OCI-LY1 (cell line): ENCODE measurements around the gene TTC28.

Experiments
- H2AFZ ChIP-seq: fragments of 200-600 bp; sonication (generic), shearing (Covaris generic); 2 replicates; pipeline ENCODE4 v1.6.0; 2014; ENCODE audit warnings: antibody characterized with exemption, mild to moderate bottlenecking, low read length
- H3F3A ChIP-seq: fragments of 200-600 bp; sonication (generic), shearing (Covaris generic); 2 replicates; pipeline ENCODE4 v1.6.0; 2014; ENCODE audit warnings: mild to moderate bottlenecking, antibody characterized with exemption, low read length, moderate library complexity; ENCODE audit not compliant: insufficient read depth
- H3K27ac ChIP-seq: fragments of 200-600 bp; sonication (generic); 2 replicates; pipeline ENCODE4 v1.5.1; 2014; ENCODE audit warnings: low read length, mixed run types, mild to moderate bottlenecking, low read depth; ENCODE audit not compliant: poor library complexity, severe bottlenecking
- H3K27me3 ChIP-seq: fragments of 200-600 bp; sonication (generic); 2 replicates; pipeline ENCODE4 v1.6.0; 2014; ENCODE audit warnings: antibody characterized with exemption, mild to moderate bottlenecking, low read length, moderate library complexity; ENCODE audit not compliant: insufficient read depth
- H3K36me3 ChIP-seq: fragments of 200-600 bp; sonication (generic); 2 replicates; pipeline ENCODE4 v1.6.1; 2014; ENCODE audit warnings: mild to moderate bottlenecking, antibody characterized with exemption, low read length, moderate library complexity, mixed read lengths; ENCODE audit not compliant: insufficient read depth
- H3K4me1 ChIP-seq: fragments of 200-600 bp; sonication (generic); 2 replicates; pipeline ENCODE4 v1.5.1; 2014; ENCODE audit warnings: mild to moderate bottlenecking, low read length, moderate library complexity; ENCODE audit not compliant: insufficient read depth, severe bottlenecking
- H3K4me2 ChIP-seq: fragments of 200-600 bp; sonication (generic), shearing (Covaris generic); 2 replicates; pipeline ENCODE4 v1.6.1; 2014; ENCODE audit warnings: low read length
- H3K4me3 ChIP-seq: fragments of 200-600 bp; sonication (generic); 2 replicates; pipeline ENCODE4 v1.5.1; 2014; ENCODE audit warnings: low read length, low read depth, mild to moderate bottlenecking, mixed read lengths; ENCODE audit not compliant: poor library complexity, severe bottlenecking
- H3K79me2 ChIP-seq: fragments of 200-600 bp; shearing (Covaris generic); 2 replicates; pipeline ENCODE4 v1.6.1; 2016; ENCODE audit warnings: mixed run types, low read length, mixed read lengths; ENCODE audit not compliant: insufficient read depth
- H3K9ac ChIP-seq: fragments of 200-600 bp; sonication (generic), shearing (Covaris generic); 2 replicates; pipeline ENCODE4 v1.6.1; 2014; ENCODE audit warnings: mild to moderate bottlenecking, low read length, mixed read lengths
- H3K9me2 ChIP-seq: fragments of 200-600 bp; sonication (generic), shearing (Covaris generic); 2 replicates; pipeline ENCODE4 v1.6.1; 2014; ENCODE audit warnings: low read depth, mild to moderate bottlenecking, low read length, mixed read lengths
- H3K9me3 ChIP-seq: fragments of 200-600 bp; shearing (Covaris generic); 2 replicates; pipeline ENCODE4 v1.6.1; 2014; ENCODE audit warnings: low read length, mixed read lengths
- H4K20me1 ChIP-seq: fragments of 200-600 bp; sonication (generic), shearing (Covaris generic); 2 replicates; pipeline ENCODE4 v1.6.0; 2016; ENCODE audit warnings: mild to moderate bottlenecking, low read length; ENCODE audit not compliant: insufficient read depth
- EZH2 ChIP-seq: fragments of 200-600 bp; sonication (generic), shearing (Covaris generic); IDR thresholded peaks from 2 replicates; pipeline ENCODE4 v1.8.0; 2017; ENCODE audit warnings: borderline replicate concordance, mixed run types, mild to moderate bottlenecking, antibody characterized with exemption, low read length, moderate library complexity, mixed read lengths
- TF ChIP-seq, protein P1 (sequence below): fragments of 200-600 bp; sonication (generic), shearing (Covaris generic); IDR thresholded peaks from 2 replicates; pipeline ENCODE4 v1.5.1; 2017; ENCODE audit warnings: mild to moderate bottlenecking, antibody characterized with exemption, low read length, moderate library complexity, mixed read lengths

TTC28 gene

DNA sequence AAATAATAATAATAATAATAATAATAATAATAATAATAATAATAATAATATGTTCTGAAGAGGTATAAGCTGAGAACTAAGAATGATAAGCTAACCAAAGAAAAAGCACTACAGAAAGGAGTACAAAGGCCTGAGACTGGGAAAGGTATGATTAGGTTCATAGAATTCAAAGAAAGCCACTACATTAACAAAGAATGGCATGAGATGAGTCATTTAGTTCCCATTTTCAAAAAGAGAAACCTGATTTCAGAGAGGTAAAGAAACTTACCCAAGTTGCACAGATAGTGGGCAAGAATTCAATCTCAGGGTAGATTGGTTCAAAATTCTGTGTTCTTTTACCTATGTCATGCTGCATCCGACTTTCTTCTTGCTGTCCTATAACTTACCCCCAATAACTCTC is 350.9 kb downstream of the TTC28 start:
- Histone ChIP-seq H3F3A (no peaks in the 10 kb centered on the region), H3K79me2 (no peaks in the 10 kb centered on the region), H3K4me2 (no peak overlapping the region), H3K9me3 (no peaks in the 10 kb centered on the region), H3K9me2 (no peaks in the 10 kb centered on the region), H3K27ac (no peak overlapping the region), H3K9ac (no peak overlapping the region), H4K20me1 (no peaks in the 10 kb centered on the region), H3K36me3 (no peaks in the 10 kb centered on the region), H3K4me3 (no peak overlapping the region), H3K4me1 (no peaks in the 10 kb centered on the region), H3K27me3 (no peaks in the 10 kb centered on the region), H2AFZ (no peak overlapping the region)
- no peak for TF ChIP-seq EZH2
- TF ChIP-seq, protein P1, sequence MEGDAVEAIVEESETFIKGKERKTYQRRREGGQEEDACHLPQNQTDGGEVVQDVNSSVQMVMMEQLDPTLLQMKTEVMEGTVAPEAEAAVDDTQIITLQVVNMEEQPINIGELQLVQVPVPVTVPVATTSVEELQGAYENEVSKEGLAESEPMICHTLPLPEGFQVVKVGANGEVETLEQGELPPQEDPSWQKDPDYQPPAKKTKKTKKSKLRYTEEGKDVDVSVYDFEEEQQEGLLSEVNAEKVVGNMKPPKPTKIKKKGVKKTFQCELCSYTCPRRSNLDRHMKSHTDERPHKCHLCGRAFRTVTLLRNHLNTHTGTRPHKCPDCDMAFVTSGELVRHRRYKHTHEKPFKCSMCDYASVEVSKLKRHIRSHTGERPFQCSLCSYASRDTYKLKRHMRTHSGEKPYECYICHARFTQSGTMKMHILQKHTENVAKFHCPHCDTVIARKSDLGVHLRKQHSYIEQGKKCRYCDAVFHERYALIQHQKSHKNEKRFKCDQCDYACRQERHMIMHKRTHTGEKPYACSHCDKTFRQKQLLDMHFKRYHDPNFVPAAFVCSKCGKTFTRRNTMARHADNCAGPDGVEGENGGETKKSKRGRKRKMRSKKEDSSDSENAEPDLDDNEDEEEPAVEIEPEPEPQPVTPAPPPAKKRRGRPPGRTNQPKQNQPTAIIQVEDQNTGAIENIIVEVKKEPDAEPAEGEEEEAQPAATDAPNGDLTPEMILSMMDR: no peak

DNA sequence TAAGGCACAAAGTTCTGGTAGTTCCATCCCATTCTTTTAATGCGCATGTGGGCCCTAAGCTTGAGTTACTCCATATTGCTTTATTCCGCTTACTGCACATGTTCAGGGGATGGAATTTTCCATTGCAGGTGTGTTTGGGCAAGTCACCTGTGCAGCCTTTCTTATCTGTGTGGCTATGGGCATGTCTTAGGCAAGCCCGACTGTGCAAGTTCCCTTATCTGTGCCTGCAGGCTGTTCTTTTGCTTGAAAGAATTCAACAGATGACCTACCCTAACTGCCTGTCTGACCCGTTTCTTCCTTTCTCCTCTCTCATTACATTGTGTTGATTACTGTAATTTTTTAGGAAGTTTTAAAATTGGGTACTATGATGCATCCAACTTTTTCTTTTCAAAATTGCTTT is 363.6 kb downstream of the TTC28 start:
- H4K20me1 ChIP-seq: no peaks in the 10 kb centered on the region
- no peaks in the 10 kb centered on the region for H3K36me3 ChIP-seq
- H3K4me1 ChIP-seq: no peaks in the 10 kb centered on the region
- H3K4me3 ChIP-seq: no peak overlapping the region
- H3K9me3 ChIP-seq: no peaks in the 10 kb centered on the region
- no peaks in the 10 kb centered on the region for H3K27me3 ChIP-seq
- H3K4me2 ChIP-seq: no peak overlapping the region
- no peak overlapping the region for H3K9ac ChIP-seq
- TF ChIP-seq EZH2: no peak
- TF ChIP-seq, protein P1: no peak
- no peak overlapping the region for H2AFZ ChIP-seq
- no peak overlapping the region for H3K27ac ChIP-seq
- no peaks in the 10 kb centered on the region for H3K9me2 ChIP-seq
- H3K79me2 ChIP-seq: no peaks in the 10 kb centered on the region
- no peaks in the 10 kb centered on the region for H3F3A ChIP-seq

DNA sequence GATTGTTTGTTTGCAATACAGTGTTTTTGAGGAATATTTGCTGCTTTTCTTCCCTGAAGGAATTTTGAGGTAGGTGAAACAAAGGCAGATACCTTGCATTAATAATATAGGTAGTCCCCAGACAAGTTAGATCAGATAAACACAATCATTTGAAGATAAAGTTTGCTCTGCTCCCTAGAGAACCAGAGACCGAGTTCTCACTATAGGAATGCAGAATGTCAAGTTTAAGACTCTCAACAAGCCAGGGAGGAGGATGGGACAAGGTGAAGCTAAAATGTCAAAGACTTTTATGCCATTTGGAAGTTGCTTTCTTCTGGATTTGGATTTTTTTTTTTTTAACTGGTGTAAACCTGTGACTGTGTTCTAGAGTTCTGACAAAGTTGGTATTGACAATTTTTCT is 364.7 kb downstream of the TTC28 start:
- Histone ChIP-seq H3K4me3 (no peak overlapping the region), H3K9me2 (no peaks in the 10 kb centered on the region), H3K4me2 (no peak overlapping the region), H3K36me3 (no peaks in the 10 kb centered on the region), H3K9ac (no peak overlapping the region), H2AFZ (no peak overlapping the region), H3K79me2 (no peaks in the 10 kb centered on the region), H3K27ac (no peak overlapping the region), H3F3A (no peaks in the 10 kb centered on the region), H3K27me3 (no peaks in the 10 kb centered on the region), H3K9me3 (no peaks in the 10 kb centered on the region), H4K20me1 (no peaks in the 10 kb centered on the region), H3K4me1 (no peaks in the 10 kb centered on the region)
- TF ChIP-seq, protein P1: no peak
- TF ChIP-seq EZH2: no peak
